Myocyte (in vitro differentiated cells): ENCODE data around the gene ARL2. TPM values are rescaled to one million over a fixed set of nuclear protein-coding genes. Genes with fewer than 3 reads are reported as not detected.
"Not testable (repeated sequence)": the region's sequence is repeated elsewhere in the genome, so short reads cannot be mapped to it uniquely, and the experiment has no call there.

Experiments used
- DNase-seq: peaks from one replicate; pipeline ENCODE4 v3.0.0-alpha.2; 2012; ENCODE audit warnings: low read depth
- polyA plus RNA-seq: library from polyadenylated mRNA; unstranded; fragments of >200 nt; gene quantifications from one replicate; pipeline ENCODE4 v1.2.1, GENCODE V29; 2012; ENCODE audit warnings: missing spikeins
- total RNA-seq: library from RNA; depleted of rRNA; stranded (reverse); fragments of >200 nt; gene quantifications from 2 replicates; pipeline ENCODE4 v1.2.3, GENCODE V29; 2014

Gene ARL2
- 134 TPM in 2 replicates for total RNA-seq
- 205 TPM for polyA plus RNA-seq

- peak; percentile 92 for DNase-seq
Observed at GRCh38 chr11:65013888-65014725, at the start of gene ARL2. Gene ARL2, plus strand, starts transcription at chr11:65014160. Its CDS starts 48 bp downstream, at chr11:65014208.

DNA sequence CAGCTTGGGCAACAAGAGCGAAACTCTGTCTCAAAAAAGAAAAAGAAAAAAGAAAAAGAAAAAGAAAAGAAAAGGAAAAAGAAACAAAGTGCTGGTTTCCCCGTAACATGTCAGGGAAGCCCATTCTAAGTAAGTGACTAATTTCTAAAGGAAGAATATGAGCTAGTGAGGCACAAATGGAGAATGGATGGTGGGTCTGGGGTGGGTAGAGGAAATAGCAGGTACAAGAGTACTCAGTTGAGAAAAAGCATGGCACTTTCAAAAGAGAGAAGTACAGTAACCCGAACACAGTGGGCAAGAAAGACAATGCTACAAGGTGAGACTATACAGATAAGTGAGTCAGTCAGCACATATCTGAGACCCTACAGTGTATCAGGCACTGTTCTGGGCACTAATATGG lies 46.6 kb upstream of the ARL2 start:
- no peak for DNase-seq

DNA sequence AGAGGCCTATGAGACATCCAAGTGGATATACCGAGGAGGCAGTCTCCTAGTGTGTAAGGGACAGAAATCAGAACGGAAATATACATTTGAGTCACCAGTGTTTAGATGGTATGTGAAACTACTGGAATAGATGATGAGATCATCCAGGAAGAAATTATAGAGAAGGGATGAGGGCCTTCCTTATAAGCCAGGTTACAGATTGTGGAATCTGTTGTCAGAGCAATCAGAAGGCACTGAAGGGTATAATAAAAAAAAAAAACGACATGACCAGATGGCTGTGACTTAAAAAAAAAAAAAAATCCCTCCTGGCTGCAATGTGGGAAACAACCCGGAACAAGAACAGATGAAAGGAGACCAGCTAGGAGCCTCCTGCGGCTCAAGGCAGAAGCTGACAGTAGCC lies 44.8 kb upstream of the ARL2 start:
- no peak for DNase-seq

GRCh38 chr11:64970731-64971151 lies 43.2 kb upstream of the ARL2 start:
- DNase-seq = no peak

DNA sequence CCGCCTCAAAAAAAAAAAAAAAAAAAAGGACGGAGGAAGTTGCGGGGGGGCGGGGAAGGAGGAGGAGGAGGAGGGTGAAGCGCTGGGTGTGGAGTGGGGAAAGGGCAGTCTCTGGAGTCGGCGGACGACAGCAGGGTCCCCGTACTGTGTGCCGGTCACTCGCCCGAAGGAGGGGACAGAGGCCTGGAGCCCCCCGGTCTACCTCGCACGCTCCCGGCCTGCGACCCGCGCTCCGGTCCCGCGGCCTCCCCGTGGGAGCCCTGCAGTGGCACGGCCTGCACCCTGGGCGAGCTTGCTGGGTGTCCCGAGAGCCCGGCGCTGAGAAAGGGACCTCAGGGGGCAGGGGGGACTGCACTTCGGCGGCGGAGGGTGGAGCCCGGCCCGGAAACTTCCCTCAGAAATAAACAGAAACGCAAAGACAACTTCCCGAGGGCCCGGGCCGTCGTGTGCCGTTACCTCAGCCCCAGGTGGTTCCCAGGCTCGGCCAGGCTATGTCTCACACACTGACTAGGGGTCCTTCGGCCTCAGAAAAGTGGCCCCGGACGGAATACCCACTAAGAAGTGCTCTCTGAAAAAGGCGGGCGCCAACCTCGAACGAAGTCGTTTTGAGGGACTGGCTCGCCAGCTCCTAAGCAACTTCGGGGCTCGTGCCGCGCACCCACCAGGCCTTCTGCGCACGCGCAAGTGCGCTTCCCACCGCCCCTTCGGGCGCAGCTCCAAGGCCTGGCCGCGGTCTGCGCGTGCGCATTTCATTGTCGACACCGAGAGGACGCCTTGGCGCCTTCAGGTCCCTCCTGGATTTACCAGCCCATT lies 42.3 kb upstream of the ARL2 start, which contains the start of gene MAJIN:
MAJIN (minus strand) TSS at position 688 of the 813 bp plus-strand sequence. CDS start 12,703 bp downstream, outside the sequence.
- DNase-seq = no peak

GRCh38 chr11:64974124-64974523 lies 39.8 kb upstream of the ARL2 start:
- DNase-seq = no peak

DNA sequence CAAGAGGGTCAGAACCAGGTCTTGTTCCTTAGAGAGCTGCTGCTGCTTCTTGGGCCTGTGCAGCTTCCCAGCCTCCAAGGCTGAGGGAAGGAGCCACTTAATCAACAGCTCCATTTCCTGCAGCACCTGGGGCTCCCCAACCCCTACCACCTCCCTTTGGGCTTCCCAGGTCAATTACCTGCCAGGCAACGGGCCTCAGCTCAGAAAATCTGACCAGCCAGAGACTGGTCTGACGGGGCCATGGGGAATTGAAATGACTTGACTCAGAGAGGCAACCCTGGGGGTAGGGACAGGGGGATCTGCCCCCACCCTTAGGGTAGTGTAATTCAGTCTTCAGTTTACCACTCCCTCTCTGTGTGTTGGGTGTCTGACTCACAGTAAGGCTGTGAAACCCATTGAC lies 37.3 kb upstream of the ARL2 start:
- DNase-seq = no peak

- not testable (repeated sequence) for DNase-seq
Observed at GRCh38 chr11:64983339-64983738, 30.6 kb upstream of the ARL2 start.

DNA sequence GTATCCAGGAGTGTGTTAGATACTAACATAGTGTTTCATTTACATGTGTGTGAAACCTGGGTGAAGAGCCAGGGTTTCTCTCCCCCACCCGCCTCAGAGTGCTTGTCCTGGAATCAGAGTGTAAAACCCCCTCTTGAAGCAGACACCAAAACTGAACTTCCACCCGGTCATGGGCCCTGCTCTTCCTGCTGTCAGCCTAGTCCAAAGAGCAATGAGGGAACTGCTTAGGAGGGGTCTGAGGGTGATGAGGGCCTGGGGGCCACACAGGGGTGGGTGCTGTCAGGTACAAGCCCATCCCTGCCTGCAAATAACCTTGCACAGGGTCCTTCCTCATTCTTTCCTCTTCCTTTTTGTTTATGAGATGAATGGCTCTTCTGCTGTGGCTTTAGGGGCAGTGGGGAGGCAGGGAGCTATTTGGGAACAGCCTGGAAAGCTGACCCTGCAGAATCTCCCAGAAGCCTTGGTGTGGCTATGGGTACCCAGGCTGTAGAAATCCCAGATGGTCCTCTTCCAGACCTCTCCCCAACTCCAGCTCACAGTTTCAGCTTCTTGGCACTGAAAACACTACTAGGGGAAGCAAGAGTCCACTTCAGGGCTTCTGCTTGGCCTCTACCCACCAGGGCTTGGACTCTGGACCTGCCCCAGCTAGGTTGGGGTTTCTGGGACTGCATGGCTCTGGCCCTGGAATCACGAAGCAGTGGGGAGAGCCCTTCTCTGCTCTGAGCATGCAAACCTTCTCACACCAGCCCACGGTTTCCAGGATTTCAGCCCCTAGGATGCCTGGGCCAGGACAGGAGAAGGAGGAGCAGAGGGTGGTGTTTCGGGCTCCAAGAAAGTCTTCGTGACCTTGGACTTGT lies 25.7 kb upstream of the ARL2 start:
- DNase-seq = no peak

GRCh38 chr11:64989416-64989815 lies 24.5 kb upstream of the ARL2 start:
- DNase-seq = no peak

GRCh38 chr11:64990222-64990923 lies 23.6 kb upstream of the ARL2 start:
- DNase-seq = no peak

- DNase-seq = no peak
Observed at GRCh38 chr11:64994318-64994717, 19.6 kb upstream of the ARL2 start.

GRCh38 chr11:64996327-64996709 lies 17.6 kb upstream of the ARL2 start:
- DNase-seq = no peak

- DNase-seq = peak; percentile 89
Observed at GRCh38 chr11:64996710-64997380, 17.1 kb upstream of the ARL2 start, which contains the start of gene BATF2. Gene BATF2, minus strand, starts transcription at chr11:64996971. Its CDS starts 57 bp downstream, at chr11:64996914.

DNA sequence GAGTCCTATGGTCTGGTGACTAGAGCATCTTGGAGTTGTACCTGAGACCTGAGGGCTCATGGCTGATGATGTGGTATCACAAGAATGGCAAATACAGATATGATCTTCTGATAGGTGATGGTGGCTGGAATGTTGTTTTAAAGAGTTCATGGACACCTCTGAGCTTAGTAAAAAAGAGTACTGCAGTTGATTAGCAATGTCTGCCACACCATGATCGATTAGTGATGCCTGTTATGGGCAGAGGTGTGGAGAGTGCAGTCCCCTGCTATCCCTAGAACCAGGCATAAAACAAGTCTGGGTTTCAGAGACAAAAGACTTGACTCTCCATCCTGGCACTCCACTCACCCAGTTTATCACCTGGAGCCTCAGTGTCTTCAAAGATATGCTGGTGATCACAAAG lies 15.8 kb upstream of the ARL2 start:
- DNase-seq = no peak

- peak; percentile 46 for DNase-seq
Observed at GRCh38 chr11:64998690-64999431, 15.1 kb upstream of the ARL2 start.

DNA sequence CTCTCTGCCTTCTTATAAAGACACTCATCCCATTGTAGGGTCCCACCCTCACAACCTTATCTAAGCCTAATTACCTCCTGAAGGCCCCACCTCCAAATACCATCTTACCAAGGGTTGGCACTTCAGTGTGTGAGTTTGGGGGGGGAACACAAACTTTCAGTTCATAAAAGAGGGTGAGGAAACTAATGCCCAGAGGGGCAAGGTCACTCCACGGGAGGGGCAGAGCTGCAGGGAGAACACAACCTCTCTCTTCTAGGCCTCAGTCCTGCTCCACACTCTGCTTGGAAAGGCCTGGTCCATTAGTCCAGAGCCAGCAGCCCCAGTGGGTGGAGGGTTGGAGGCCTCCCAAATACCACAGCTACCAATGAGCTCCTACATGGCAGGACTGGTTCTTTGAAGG lies 14.5 kb upstream of the ARL2 start:
- no peak for DNase-seq

DNA sequence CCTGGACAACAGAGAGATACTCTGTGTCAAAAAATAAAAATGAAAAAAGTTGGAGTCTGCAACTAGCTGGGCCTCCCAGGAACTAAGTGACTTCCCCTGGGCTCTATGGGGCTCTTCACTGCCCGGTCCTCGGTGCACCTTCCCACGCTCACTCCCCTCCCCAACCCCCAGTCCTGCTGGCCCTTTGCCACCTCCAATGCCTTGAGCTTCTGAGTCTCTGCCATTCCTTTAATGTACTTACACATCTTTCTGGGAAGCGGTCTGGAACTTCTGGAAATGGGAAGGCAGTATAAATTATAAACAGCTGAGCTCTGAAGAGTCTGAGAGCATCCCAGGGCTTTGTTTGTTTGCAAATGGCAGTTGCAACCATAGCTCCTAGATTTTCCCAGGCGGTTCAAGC lies 11.3 kb upstream of the ARL2 start:
- no peak for DNase-seq

GRCh38 chr11:65003282-65003681 lies 10.7 kb upstream of the ARL2 start:
- peak; percentile 48 for DNase-seq
